ACC112 (cell line): ENCODE results near the gene DPP6.

Experiments
- H2AFZ ChIP-seq: fragments of 200-600 bp; sonication (generic); one replicate; pipeline ENCODE4 v1.6.0; 2017; ENCODE audit warnings: antibody characterized with exemption, low read length; ENCODE audit not compliant: unreplicated experiment
- H3K27ac ChIP-seq: fragments of 200-600 bp; sonication (generic); 2 replicates; pipeline ENCODE4 v1.5.1; 2014; ENCODE audit warnings: low read depth, mild to moderate bottlenecking, antibody characterized with exemption, low read length, moderate library complexity
- H3K27me3 ChIP-seq: fragments of 200-600 bp; sonication (generic); 2 replicates; pipeline ENCODE4 v1.6.1; 2014; ENCODE audit warnings: mild to moderate bottlenecking, antibody characterized with exemption, low read length, moderate library complexity, mixed read lengths; ENCODE audit not compliant: insufficient read depth
- H3K36me3 ChIP-seq: fragments of 200-600 bp; sonication (generic); 2 replicates; pipeline ENCODE4 v1.6.1; 2016; ENCODE audit warnings: mild to moderate bottlenecking, antibody characterized with exemption, low read length, moderate library complexity, mixed read lengths; ENCODE audit not compliant: insufficient read depth
- H3K4me1 ChIP-seq: fragments of 200-600 bp; sonication (generic); one replicate; pipeline ENCODE4 v1.6.1; 2016; ENCODE audit warnings: low read length, mixed read lengths; ENCODE audit not compliant: insufficient read depth, unreplicated experiment, control insufficient read depth
- H3K4me3 ChIP-seq: fragments of 200-600 bp; sonication (generic); 2 replicates; pipeline ENCODE4 v1.5.1; 2014; ENCODE audit warnings: mild to moderate bottlenecking, low read depth, low read length
- H3K79me2 ChIP-seq: fragments of 200-600 bp; sonication (generic); one replicate; pipeline ENCODE4 v1.6.0; 2016; ENCODE audit warnings: low read length; ENCODE audit not compliant: control insufficient read depth, unreplicated experiment, insufficient read depth

DPP6 gene

DNA sequence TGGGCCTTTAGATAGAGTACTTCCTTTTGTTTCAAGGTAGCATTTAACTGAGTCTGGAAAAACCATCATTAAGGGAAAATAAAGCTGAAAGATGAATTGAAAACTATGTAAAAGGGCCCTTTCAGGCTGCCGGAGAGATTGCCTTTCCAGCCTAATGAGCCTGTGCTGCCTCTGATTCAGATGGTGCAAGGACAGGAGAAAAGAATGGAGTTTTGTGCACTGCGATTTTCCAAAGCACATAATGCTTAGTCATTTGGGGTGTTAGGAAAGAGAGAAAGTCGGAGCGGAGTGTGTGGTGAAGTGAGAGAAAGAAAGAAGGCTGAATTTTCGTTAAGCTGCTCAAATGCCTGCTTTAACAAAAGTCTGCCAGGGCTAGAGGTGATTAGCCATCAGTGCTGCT, 691.0 kb downstream of the DPP6 start:
- H3K27me3 ChIP-seq: no peaks in the 10 kb centered on the region
- H3K36me3 ChIP-seq: no peaks in the 10 kb centered on the region
- H3K27ac ChIP-seq: no peak overlapping the region
- H3K79me2 ChIP-seq: no peaks in the 10 kb centered on the region
- no peak overlapping the region for H2AFZ ChIP-seq
- H3K4me1 ChIP-seq: no peaks in the 10 kb centered on the region
- H3K4me3 ChIP-seq: no peak overlapping the region

GRCh38 chr7:154744256-154744860, 692.2 kb downstream of the DPP6 start:
- H3K79me2 ChIP-seq: no peaks in the 10 kb centered on the region
- no peaks in the 10 kb centered on the region for H3K4me1 ChIP-seq
- H3K4me3 ChIP-seq: no peak overlapping the region
- no peak overlapping the region for H2AFZ ChIP-seq
- no peaks in the 10 kb centered on the region for H3K36me3 ChIP-seq
- H3K27ac ChIP-seq: no peak overlapping the region
- no peaks in the 10 kb centered on the region for H3K27me3 ChIP-seq

DNA sequence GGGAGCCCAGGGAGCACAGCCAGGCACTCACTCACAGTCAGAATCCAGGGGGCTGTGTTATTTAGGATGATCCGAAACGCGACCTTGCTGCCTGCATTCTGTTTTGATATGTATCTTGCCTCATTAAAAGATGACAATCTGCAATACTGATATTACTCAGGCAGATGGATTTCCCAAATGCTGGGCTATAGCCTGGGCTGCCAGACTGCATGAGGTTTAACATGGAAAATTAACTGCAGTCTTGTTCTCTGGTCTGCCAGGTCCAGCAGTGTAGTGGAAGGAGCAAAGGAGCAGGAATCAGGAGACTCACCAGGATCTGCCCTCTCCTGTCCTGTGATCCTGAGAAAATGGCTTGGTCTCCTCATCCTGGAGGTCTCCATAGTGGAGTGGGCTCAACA, 692.7 kb downstream of the DPP6 start:
- H3K27me3 ChIP-seq: no peaks in the 10 kb centered on the region
- no peak overlapping the region for H2AFZ ChIP-seq
- no peak overlapping the region for H3K4me3 ChIP-seq
- H3K36me3 ChIP-seq: no peaks in the 10 kb centered on the region
- H3K79me2 ChIP-seq: no peaks in the 10 kb centered on the region
- no peak overlapping the region for H3K27ac ChIP-seq
- no peaks in the 10 kb centered on the region for H3K4me1 ChIP-seq

DNA sequence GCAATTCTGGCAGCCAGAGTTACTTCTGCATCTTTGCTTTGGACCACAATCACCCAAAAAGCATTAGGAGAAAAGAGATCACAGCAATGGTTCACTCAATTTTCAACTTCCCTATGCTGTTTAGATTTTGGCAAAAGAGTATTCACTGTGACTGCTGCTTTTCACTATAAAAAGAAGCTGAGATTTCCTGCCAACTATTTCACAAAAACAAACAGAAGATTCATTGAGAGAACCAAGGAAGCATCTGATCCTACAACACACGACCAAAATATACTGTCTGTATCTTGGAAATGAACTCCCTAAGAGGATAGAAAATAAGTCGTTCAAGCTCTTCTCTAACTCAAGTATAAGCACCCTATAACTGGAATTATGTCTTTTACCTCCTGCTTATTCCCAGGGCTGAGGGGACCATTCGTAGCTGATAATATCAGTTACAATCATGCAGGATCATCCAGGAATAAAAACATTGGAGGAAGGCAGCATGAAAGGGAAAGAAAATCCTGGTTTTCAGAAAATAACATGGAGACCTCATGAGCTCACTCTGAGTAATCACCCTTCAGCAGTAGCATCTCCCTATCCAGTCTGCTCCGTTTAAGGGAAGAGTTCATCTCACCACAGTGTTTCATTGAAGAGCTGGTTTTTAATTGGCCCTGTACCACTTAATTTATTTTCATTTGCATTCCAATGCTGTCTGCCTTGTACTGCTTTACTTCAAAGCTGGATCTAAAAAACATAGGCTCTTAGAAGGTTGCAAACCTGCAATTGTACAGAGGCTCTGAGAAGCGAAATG, 694.6 kb downstream of the DPP6 start:
- no peaks in the 10 kb centered on the region for H3K27me3 ChIP-seq

DNA sequence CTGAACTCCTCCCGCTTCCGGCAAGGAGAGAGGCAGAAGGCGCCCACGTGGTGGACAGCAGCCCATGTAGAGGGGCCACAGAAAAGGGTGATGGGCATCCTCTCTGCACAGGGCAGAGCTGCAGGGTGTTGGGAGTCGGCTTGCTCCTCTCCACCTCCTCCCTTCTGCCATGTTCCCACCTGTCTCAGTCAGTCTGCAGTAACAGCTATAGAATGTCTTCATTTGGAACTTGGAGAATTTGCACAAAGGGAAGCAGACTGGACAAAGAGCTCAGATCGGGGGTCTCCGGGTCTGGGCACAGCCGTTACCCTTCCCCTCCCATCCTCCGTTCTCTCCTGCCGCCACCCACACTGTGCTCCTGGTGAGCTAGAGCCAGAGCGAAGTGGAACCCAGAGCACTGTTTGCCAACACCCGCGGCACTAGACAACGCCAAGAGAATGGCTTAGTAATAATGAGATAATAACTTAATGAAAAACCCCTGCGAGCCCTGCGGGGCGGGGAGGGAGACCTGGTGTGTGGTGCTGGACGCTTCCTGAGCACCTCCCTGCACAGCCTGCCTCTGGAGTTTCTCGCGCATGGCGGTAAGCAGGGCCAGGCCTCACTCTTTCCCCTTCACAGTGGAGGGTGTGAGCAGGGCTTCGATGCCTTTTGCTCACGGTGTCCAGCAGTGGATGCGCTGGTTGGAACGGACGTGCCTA, 696.0 kb downstream of the DPP6 start:
- no peaks in the 10 kb centered on the region for H3K27me3 ChIP-seq
- no peak overlapping the region for H3K4me3 ChIP-seq
- H3K79me2 ChIP-seq: no peaks in the 10 kb centered on the region
- H3K27ac ChIP-seq: no peak overlapping the region
- no peak overlapping the region for H2AFZ ChIP-seq
- no peaks in the 10 kb centered on the region for H3K4me1 ChIP-seq
- H3K36me3 ChIP-seq: no peaks in the 10 kb centered on the region

More for the DNA sequence above, 694.6 kb downstream of the DPP6 start:
- no peaks in the 10 kb centered on the region for H3K4me1 ChIP-seq
- no peak overlapping the region for H2AFZ ChIP-seq
- no peaks in the 10 kb centered on the region for H3K79me2 ChIP-seq
- H3K27ac ChIP-seq: no peak overlapping the region
- H3K4me3 ChIP-seq: no peak overlapping the region
- no peaks in the 10 kb centered on the region for H3K36me3 ChIP-seq

DNA sequence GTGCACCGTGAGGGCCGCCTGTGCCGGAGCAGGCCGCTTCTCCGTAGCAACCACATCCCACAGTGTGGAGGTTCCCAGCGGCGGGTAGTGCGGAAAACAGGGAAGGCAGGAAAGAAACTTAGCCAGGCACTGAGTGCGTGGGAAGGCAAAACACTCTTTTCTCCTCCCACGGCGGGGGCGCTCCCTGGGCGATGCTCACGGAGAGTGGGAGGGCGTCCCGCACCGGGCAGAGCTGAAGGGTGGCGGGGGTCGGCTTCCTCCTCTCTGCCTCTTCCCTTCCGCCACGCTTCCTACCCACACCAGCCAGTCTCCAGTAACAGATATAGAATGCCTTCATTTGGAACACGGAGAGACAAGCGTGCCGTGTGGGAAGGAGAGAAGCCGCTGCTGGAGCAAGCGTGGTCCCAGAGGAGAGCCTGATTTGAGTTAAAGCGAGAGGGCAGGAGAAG, 698.2 kb downstream of the DPP6 start:
- Histone ChIP-seq H3K79me2 (no peaks in the 10 kb centered on the region), H2AFZ (no peak overlapping the region), H3K27ac (no peak overlapping the region), H3K27me3 (no peaks in the 10 kb centered on the region), H3K4me3 (no peak overlapping the region), H3K4me1 (no peaks in the 10 kb centered on the region), H3K36me3 (no peaks in the 10 kb centered on the region)

- no peak overlapping the region for H2AFZ ChIP-seq
- no peak overlapping the region for H3K27ac ChIP-seq
- H3K4me1 ChIP-seq: no peaks in the 10 kb centered on the region
- H3K36me3 ChIP-seq: no peaks in the 10 kb centered on the region
- H3K27me3 ChIP-seq: no peaks in the 10 kb centered on the region
- no peak overlapping the region for H3K4me3 ChIP-seq
- H3K79me2 ChIP-seq: no peaks in the 10 kb centered on the region
These were observed 701.0 kb downstream of the DPP6 start for GRCh38 chr7:154753226-154753625.

DNA sequence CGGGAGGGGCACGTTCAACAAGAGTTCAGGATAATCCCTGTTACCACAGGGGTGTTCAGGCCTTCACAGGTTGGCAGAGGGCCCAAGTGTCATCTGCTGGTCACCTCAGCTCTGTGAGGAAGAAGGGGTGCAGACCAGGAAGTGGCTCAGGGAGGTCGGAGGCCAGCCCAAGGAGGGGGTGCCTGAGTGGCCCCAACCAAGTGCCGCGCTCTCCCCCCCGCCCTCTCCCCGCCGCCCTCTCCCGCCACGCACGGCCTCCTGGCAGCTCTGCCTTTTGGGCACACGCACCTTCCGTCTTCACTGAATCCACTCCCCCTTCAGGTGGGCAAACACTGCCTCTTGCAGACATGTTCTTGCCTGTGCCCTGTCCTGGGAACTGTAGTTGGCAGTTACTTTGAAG, 705.6 kb downstream of the DPP6 start:
- Histone ChIP-seq H3K27me3 (no peaks in the 10 kb centered on the region), H3K27ac (no peak overlapping the region), H3K79me2 (no peaks in the 10 kb centered on the region), H3K4me1 (no peaks in the 10 kb centered on the region), H3K4me3 (no peak overlapping the region), H3K36me3 (no peaks in the 10 kb centered on the region), H2AFZ (no peak overlapping the region)

GRCh38 chr7:154759989-154760388, 707.8 kb downstream of the DPP6 start:
- Histone ChIP-seq H3K36me3 (no peaks in the 10 kb centered on the region), H2AFZ (no peak overlapping the region), H3K4me3 (no peak overlapping the region), H3K79me2 (no peaks in the 10 kb centered on the region), H3K27me3 (no peaks in the 10 kb centered on the region), H3K27ac (no peak overlapping the region), H3K4me1 (no peaks in the 10 kb centered on the region)

DNA sequence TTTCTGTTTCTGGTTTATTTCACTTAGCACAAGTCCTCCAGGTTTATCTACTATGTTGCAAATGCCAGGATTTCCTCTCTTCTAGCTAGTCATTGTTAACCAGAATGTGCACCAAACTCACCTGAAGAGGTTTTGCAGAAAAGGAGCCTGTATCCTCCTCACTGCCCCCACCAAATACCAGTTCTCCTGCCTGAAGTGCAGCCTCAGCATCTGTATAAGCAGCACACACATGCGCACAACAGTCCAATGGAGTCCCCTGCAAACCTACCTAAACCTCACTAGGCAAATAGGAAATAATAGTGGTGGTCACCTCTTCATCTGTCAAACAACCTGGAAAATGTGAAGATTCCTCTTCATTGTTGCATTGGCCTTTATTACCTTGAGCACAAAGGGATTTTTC, 712.9 kb downstream of the DPP6 start:
- Histone ChIP-seq H3K4me3 (no peak overlapping the region), H3K36me3 (no peaks in the 10 kb centered on the region)

GRCh38 chr7:154767142-154767541, 714.9 kb downstream of the DPP6 start:
- H3K27me3 ChIP-seq: no peaks in the 10 kb centered on the region

More for the DNA sequence above, 712.9 kb downstream of the DPP6 start:
- Histone ChIP-seq H3K79me2 (no peaks in the 10 kb centered on the region), H2AFZ (no peak overlapping the region), H3K27me3 (no peaks in the 10 kb centered on the region), H3K4me1 (no peaks in the 10 kb centered on the region), H3K27ac (no peak overlapping the region)

More at GRCh38 chr7:154767142-154767541, 714.9 kb downstream of the DPP6 start:
- no peak overlapping the region for H3K27ac ChIP-seq
- no peak overlapping the region for H3K4me3 ChIP-seq
- no peaks in the 10 kb centered on the region for H3K79me2 ChIP-seq
- H3K36me3 ChIP-seq: no peaks in the 10 kb centered on the region
- H2AFZ ChIP-seq: no peak overlapping the region
- H3K4me1 ChIP-seq: no peaks in the 10 kb centered on the region
